CD1c-positive myeloid dendritic cell (primary cell): ENCODE data around the gene PSMC4.
"Not testable (repeated sequence)": the region's sequence is repeated elsewhere in the genome, so short reads cannot be mapped to it uniquely, and the experiment has no call there.

Experiments
- DNase-seq: peaks from one replicate; pipeline ENCODE4 v3.0.0-alpha.2; 2016; ENCODE audit errors: extremely low spot score

Gene PSMC4

GRCh38 chr19:39946532-39946931, 24.4 kb upstream of the PSMC4 start:
- DNase-seq = no peak

GRCh38 chr19:39949026-39949747, 21.8 kb upstream of the PSMC4 start:
- no peak for DNase-seq

GRCh38 chr19:39951065-39951650, 19.8 kb upstream of the PSMC4 start:
- no peak for DNase-seq

GRCh38 chr19:39951686-39952085, 19.3 kb upstream of the PSMC4 start:
- no peak for DNase-seq

- no peak for DNase-seq
Measured at GRCh38 chr19:39953915-39954314, 17.1 kb upstream of the PSMC4 start.

GRCh38 chr19:39957886-39958285, 13.1 kb upstream of the PSMC4 start:
- DNase-seq = not testable (repeated sequence)

- DNase-seq = not testable (repeated sequence)
Measured at GRCh38 chr19:39958942-39959341, 12.0 kb upstream of the PSMC4 start.

GRCh38 chr19:39959407-39959806, 11.6 kb upstream of the PSMC4 start:
- not testable (repeated sequence) for DNase-seq

- DNase-seq = no peak
Measured at GRCh38 chr19:39963898-39964297, 7.1 kb upstream of the PSMC4 start.

- DNase-seq = no peak
Measured at GRCh38 chr19:39966617-39967016, 4.3 kb upstream of the PSMC4 start.

GRCh38 chr19:39967561-39967960, 3.4 kb upstream of the PSMC4 start:
- no peak for DNase-seq

- DNase-seq = no peak
Measured at GRCh38 chr19:39968789-39969188, 2.2 kb upstream of the PSMC4 start.

- DNase-seq = no peak
Measured at GRCh38 chr19:39969266-39969665, 1.7 kb upstream of the PSMC4 start.

GRCh38 chr19:39969681-39970424, 1.1 kb upstream of the PSMC4 start:
- DNase-seq = no peak

- no peak for DNase-seq
Measured at GRCh38 chr19:39970425-39970674, 615 bp upstream of the PSMC4 start.

GRCh38 chr19:39971380-39972035, 543 bp downstream of the PSMC4 start:
- DNase-seq = no peak

GRCh38 chr19:39974377-39975155, 3.6 kb downstream of the PSMC4 start:
- DNase-seq = no peak

- DNase-seq = no peak
Measured at GRCh38 chr19:39982883-39983282, 11.9 kb downstream of the PSMC4 start.

GRCh38 chr19:39983695-39984300, 12.8 kb downstream of the PSMC4 start:
- no peak for DNase-seq

- no peak for DNase-seq
Measured at GRCh38 chr19:39986643-39987042, 15.7 kb downstream of the PSMC4 start.

GRCh38 chr19:39987167-39987566, 16.2 kb downstream of the PSMC4 start:
- no peak for DNase-seq

GRCh38 chr19:39987596-39987995, 16.6 kb downstream of the PSMC4 start:
- no peak for DNase-seq
